Hepatocyte (in vitro differentiated cells): ENCODE results near the gene PROCR.

Experiments
- EZH2 ChIP-seq: fragments of 200-600 bp; sonication (generic); IDR thresholded peaks from 2 replicates; pipeline ENCODE4 v1.6.1; 2016; ENCODE audit warnings: antibody characterized with exemption, mild to moderate bottlenecking, borderline replicate concordance
- TF ChIP-seq, protein P1 (sequence below): fragments of 200-600 bp; sonication (generic); IDR thresholded peaks from 2 replicates; pipeline ENCODE4 v1.5.1; 2016; ENCODE audit warnings: antibody characterized with exemption, mild to moderate bottlenecking; ENCODE audit not compliant: poor library complexity

DNA sequence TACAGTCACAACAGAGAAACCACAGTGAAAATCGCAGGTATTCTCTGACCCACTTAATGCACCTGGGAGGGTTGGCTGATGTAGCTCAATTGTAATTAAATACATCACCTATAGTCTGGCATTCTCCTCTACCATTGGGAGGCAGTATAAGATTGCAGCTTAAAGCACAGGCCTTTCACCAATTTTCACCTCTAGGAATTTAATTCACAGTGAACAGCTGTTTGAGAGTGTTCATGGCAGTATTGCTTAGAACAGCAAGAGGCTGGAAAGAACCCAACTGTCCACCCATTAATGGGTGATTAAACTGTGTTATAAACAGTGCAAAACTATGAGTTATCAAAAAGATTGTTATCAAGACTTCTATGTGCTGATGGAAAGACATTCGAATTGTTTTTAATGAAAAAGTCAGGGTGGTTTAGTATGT lies 26.7 kb upstream of the PROCR start:
- TF ChIP-seq, protein P1, sequence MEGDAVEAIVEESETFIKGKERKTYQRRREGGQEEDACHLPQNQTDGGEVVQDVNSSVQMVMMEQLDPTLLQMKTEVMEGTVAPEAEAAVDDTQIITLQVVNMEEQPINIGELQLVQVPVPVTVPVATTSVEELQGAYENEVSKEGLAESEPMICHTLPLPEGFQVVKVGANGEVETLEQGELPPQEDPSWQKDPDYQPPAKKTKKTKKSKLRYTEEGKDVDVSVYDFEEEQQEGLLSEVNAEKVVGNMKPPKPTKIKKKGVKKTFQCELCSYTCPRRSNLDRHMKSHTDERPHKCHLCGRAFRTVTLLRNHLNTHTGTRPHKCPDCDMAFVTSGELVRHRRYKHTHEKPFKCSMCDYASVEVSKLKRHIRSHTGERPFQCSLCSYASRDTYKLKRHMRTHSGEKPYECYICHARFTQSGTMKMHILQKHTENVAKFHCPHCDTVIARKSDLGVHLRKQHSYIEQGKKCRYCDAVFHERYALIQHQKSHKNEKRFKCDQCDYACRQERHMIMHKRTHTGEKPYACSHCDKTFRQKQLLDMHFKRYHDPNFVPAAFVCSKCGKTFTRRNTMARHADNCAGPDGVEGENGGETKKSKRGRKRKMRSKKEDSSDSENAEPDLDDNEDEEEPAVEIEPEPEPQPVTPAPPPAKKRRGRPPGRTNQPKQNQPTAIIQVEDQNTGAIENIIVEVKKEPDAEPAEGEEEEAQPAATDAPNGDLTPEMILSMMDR = peak; percentile 77
- TF ChIP-seq EZH2 = no peak
